Measurements from ENCODE around the gene PPP4R3A.

Gene PPP4R3A

DNA sequence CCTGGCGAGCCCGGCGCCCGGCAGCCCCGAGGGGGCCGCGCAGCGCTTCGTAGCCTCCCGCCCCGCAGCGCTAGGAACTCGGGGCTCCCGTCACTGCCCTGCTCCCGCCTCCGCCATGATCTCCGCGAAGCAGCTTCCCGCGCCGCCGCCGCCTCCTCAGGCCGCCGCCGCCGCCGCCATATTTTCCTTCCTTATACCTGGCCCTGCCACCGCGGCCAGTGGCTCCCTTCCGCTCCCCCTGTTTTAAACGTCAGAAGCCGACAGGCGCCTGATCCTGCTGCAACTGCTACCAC, 286 bp downstream of the PPP4R3A start:
- peaks cover 5% of the 10 kb centered on the region; the same call in 1 of the 2 replicates for H3K4me1 ChIP-seq (ENCODE audit: control insufficient read depth, insufficient read depth, low read length)
- ChIA-PET POLR2A (interaction anchor here (1.0 to 1.6 kb wide), 5 partner anchors 9 to 612 kb away, joined by 3 to 5 read pairs (median 3); partner anchors contain the start of genes CPSF2 and NDUFB1), CTCF (interaction anchor here (0.7 kb wide), 1 partner anchor 92 kb away, joined by 6 read pairs; no protein-coding TSS in a partner anchor)
- H3K4me3 ChIP-seq (ENCODE audit: low read depth, low read length) = peak overlapping the region; percentile 96
- H3K36me3 ChIP-seq (ENCODE audit: control insufficient read depth in 2 of 2, insufficient read depth in 1 of 2, low read length in 2 of 2) = peaks cover 10 to 22% of the 10 kb centered on the region in 2 experiments; a peak in 2 of 3 replicates
- H3K27ac ChIP-seq (ENCODE audit: extremely low read depth, low read depth, low read length) = peak overlapping the region; percentile 100
- TF ChIP-seq HOXD13 (CRISPR knock-in tag; IDR thresholded peaks at IDR 0.05; ENCODE audit: borderline replicate concordance) = 0 out of 2 replicates have a peak, but pooled peaks have one; percentile 20
- 0 out of 2 replicates have a peak, but pooled peaks have one; percentile 44 for TF ChIP-seq ZNF223 (tag by site-specific recombination; IDR thresholded peaks at IDR 0.05)
- TF ChIP-seq ZNF777 (tag by site-specific recombination; IDR thresholded peaks at IDR 0.05; ENCODE audit: borderline replicate concordance) = peak; percentile 11; the same call in 1 of the 2 replicates
- TF ChIP-seq ZNF174 (tag by site-specific recombination; IDR thresholded peaks at IDR 0.05) = no peak
- TF ChIP-seq GLI4 (tag by site-specific recombination; IDR thresholded peaks at IDR 0.05) = peak; percentile 64
- no peaks in the 10 kb centered on the region for H3K9me3 ChIP-seq (ENCODE audit: control insufficient read depth, insufficient read depth, low read depth, low read length)

DNA sequence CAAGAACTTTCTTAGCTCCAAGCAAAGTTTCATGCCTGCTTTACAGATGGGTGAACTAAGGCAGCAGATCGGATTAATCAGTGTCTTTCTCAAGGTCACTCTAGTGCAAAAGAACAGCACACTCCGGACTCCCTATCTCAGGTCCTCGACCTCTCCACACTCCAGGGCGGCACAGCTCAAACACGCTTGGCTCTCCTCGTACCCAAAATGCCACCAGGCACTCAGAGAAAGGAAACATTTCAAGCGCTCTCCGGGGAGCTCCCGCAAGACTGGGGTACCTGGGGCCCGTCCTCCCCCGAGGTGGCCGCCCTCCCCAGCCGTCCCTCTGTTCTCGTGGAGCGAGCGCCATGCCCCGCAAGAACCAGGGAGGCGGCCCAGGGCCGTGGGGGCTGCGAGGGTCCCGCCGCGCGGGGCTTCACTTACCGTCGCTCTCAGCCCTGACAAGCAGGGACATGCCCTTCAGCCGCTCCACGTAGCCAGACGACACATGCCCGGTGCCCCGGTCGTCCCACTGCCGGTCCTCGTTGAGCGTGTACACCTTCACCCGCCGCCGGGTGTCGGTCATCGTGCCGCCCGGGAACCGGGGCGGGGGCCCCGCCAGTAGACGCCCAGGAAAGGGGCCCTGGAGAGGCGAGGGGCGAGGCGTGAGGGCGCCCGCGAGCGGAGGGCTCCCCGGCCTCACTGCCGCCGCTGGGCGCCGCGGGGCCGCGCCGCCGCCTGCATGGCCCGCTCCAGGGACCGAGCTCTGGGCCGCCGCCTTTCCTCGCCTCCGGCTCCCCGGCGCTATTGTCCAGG, 830 bp downstream of the PPP4R3A start:
- peaks cover 12 to 27% of the 10 kb centered on the region in 2 experiments; a peak in 2 of 3 replicates for H3K36me3 ChIP-seq (ENCODE audit: control insufficient read depth in 2 of 2, insufficient read depth in 1 of 2, low read length in 2 of 2)
- H3K9me3 ChIP-seq (ENCODE audit: control insufficient read depth, insufficient read depth, low read depth, low read length) = no peaks in the 10 kb centered on the region
- peak overlapping the region; percentile 96 for H3K4me3 ChIP-seq (ENCODE audit: low read depth, low read length)
- ChIA-PET CTCF (interaction anchor here (0.6 to 0.7 kb wide), 3 partner anchors 93 to 343 kb away, joined by 3 to 6 read pairs (median 5); no protein-coding TSS in a partner anchor), POLR2A (interaction anchor here (0.6 to 1.6 kb wide), 6 partner anchors 8 to 612 kb away, joined by 3 to 5 read pairs (median 4); partner anchors contain the start of genes CPSF2 and NDUFB1)
- peak overlapping the region; percentile 100 for H3K27ac ChIP-seq (ENCODE audit: extremely low read depth, low read depth, low read length)
- peaks cover 5% of the 10 kb centered on the region; the same call in 1 of the 2 replicates for H3K4me1 ChIP-seq (ENCODE audit: control insufficient read depth, insufficient read depth, low read length)
- TF ChIP-seq ZNF747 (tag by site-specific recombination; IDR thresholded peaks at IDR 0.05) = no peak
- 0 out of 2 replicates have a peak, but pooled peaks have one; percentile 45 for TF ChIP-seq ZFP37 (tag by site-specific recombination; IDR thresholded peaks at IDR 0.05)
- TF ChIP-seq CTCF (tag by site-specific recombination; IDR thresholded peaks at IDR 0.05) = peak; percentile 35; the same call in 1 of the 2 replicates
- no peak for TF ChIP-seq HOXA7 (CRISPR knock-in tag; IDR thresholded peaks at IDR 0.05; ENCODE audit: borderline replicate concordance)
- TF ChIP-seq SP2 (tag by site-specific recombination; IDR thresholded peaks at IDR 0.05) = peak; percentile 39; the same call in 1 of the 2 replicates
- TF ChIP-seq KLF8 (tag by site-specific recombination; IDR thresholded peaks at IDR 0.05) = peak; percentile 28; the same call in 1 of the 2 replicates
- TF ChIP-seq PRDM10 (tag by site-specific recombination; IDR thresholded peaks at IDR 0.05) = no peak
- no peak for TF ChIP-seq ZBTB10 (tag by site-specific recombination; IDR thresholded peaks at IDR 0.05)
- TF ChIP-seq ZNF707 (tag by site-specific recombination; IDR thresholded peaks at IDR 0.05) = no peak
- TF ChIP-seq GLIS2 (tag by site-specific recombination; IDR thresholded peaks at IDR 0.05) = peak; percentile 65
- TF ChIP-seq ZBTB17 (tag by site-specific recombination; IDR thresholded peaks at IDR 0.05) = peak; percentile 82
- TF ChIP-seq ZXDB (tag by site-specific recombination; IDR thresholded peaks at IDR 0.05) = peak; percentile 41; the same call in 1 of the 2 replicates
- TF ChIP-seq ZBTB8A (tag by site-specific recombination; IDR thresholded peaks at IDR 0.05) = peak; percentile 61
- TF ChIP-seq SP7 (tag by site-specific recombination; IDR thresholded peaks at IDR 0.05) = peak; percentile 25; the same call in 1 of the 2 replicates
- TF ChIP-seq ZBTB20 (tag by site-specific recombination; IDR thresholded peaks at IDR 0.05) = peak; percentile 98
- TF ChIP-seq, protein P1, sequence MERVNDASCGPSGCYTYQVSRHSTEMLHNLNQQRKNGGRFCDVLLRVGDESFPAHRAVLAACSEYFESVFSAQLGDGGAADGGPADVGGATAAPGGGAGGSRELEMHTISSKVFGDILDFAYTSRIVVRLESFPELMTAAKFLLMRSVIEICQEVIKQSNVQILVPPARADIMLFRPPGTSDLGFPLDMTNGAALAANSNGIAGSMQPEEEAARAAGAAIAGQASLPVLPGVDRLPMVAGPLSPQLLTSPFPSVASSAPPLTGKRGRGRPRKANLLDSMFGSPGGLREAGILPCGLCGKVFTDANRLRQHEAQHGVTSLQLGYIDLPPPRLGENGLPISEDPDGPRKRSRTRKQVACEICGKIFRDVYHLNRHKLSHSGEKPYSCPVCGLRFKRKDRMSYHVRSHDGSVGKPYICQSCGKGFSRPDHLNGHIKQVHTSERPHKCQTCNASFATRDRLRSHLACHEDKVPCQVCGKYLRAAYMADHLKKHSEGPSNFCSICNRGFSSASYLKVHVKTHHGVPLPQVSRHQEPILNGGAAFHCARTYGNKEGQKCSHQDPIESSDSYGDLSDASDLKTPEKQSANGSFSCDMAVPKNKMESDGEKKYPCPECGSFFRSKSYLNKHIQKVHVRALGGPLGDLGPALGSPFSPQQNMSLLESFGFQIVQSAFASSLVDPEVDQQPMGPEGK (tag by site-specific recombination; IDR thresholded peaks at IDR 0.05) = peak; percentile 77
- TF ChIP-seq ZNF394 (tag by site-specific recombination; IDR thresholded peaks at IDR 0.05; ENCODE audit: borderline replicate concordance) = 0 out of 2 replicates have a peak, but pooled peaks have one; percentile 21
